ENCODE results near the gene DLG3. TPM values are rescaled to one million over a fixed set of nuclear protein-coding genes. Genes with fewer than 3 reads are reported as not detected.
A peak's percentile ranks its signal among the peaks of the same experiment; 100 is the strongest.
"Not testable (repeated sequence)": the region's sequence is repeated elsewhere in the genome, so short reads cannot be mapped to it uniquely, and the experiment has no call there.

The DLG3 gene
- 10 to 100 TPM; 41.9 to 76.0 (median 72.8) TPM for total RNA-seq
- long read RNA-seq, donor 1, full-length matches to known transcripts: 27 of 59 reads
- long read RNA-seq, donor 1, partial matches to known transcripts: 4 of 59 reads
- long read RNA-seq, donor 1, other reads (novel, unspliced or antisense): 28 of 59 reads
- long read RNA-seq, donor 2, full-length matches to known transcripts: 6 of 23 reads
- long read RNA-seq, donor 2, partial matches to known transcripts: 5 of 23 reads
- long read RNA-seq, donor 2, other reads (novel, unspliced or antisense): 12 of 23 reads

GRCh38 chrX:70444326-70444945 is at the start of gene DLG3:
TSS of gene DLG3 (plus strand) at chrX:70444835. CDS start at chrX:70445202, 367 bp downstream.
- ATAC-seq (peak; percentile 52), DNase-seq (no peak)
- H3K9me3 ChIP-seq: no peaks in the 10 kb centered on the region
- no peak for TF ChIP-seq CTCF (IDR thresholded peaks at IDR 0.05)
- H3K36me3 ChIP-seq (ENCODE audit: low read depth): no peaks in the 10 kb centered on the region
- intact Hi-C loops (cut with DNase I, micrococcal nuclease): no loop called here
- H3K4me3 ChIP-seq: no peak within 1 kb of the TSS
- no peaks in the 10 kb centered on the region for H3K4me1 ChIP-seq (ENCODE audit: low read depth)

DNA sequence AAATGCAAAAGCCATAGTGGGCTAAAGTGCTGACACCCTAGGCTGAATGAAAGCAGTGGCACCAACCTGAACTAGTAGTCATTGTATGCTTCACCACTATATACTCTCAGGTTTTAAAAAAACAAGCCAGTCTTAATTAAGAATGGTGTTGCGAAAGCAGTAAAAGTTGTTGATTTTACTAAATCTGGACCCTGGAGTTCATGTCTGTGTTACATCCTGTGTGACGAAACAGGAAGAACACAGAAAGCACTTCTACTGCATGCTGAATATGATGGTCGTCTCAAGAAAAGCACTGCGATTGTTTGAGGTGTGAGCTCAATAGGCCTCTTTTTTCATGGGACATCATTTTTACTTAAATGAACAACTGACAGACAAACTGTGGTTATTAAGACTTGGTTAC is 45.7 kb upstream of the DLG3 start:
- TF ChIP-seq CTCF (IDR thresholded peaks at IDR 0.05): no peak
- Histone ChIP-seq H3K9me3 (no peaks in the 10 kb centered on the region), H3K4me1 (ENCODE audit: low read depth) (no peaks in the 10 kb centered on the region), H3K36me3 (ENCODE audit: low read depth) (no peaks in the 10 kb centered on the region), H3K4me3 (no peak overlapping the region)
- intact Hi-C loops (cut with DNase I, micrococcal nuclease): no loop called here
- DNase-seq (no peak), ATAC-seq (no peak)

GRCh38 chrX:70400181-70400580 is 44.5 kb upstream of the DLG3 start:
- H3K36me3 ChIP-seq (ENCODE audit: low read depth); H3K4me1 ChIP-seq (ENCODE audit: low read depth); ATAC-seq; H3K9me3 ChIP-seq; intact Hi-C loops (cut with DNase I, micrococcal nuclease); H3K4me3 ChIP-seq; DNase-seq: not testable (repeated sequence)

GRCh38 chrX:70402721-70403120 is 41.9 kb upstream of the DLG3 start:
- Histone ChIP-seq H3K36me3 (ENCODE audit: low read depth) (no peaks in the 10 kb centered on the region), H3K9me3 (no peaks in the 10 kb centered on the region), H3K4me1 (ENCODE audit: low read depth) (no peaks in the 10 kb centered on the region), H3K4me3 (no peak overlapping the region)
- DNase-seq: no peak
- intact Hi-C loops (cut with DNase I, micrococcal nuclease): no loop called here
- no peak for ATAC-seq
- no peak for TF ChIP-seq CTCF (IDR thresholded peaks at IDR 0.05)

GRCh38 chrX:70405003-70405402 is 39.6 kb upstream of the DLG3 start:
- no peak for ATAC-seq
- intact Hi-C loops (cut with DNase I, micrococcal nuclease): no loop called here

More at GRCh38 chrX:70405003-70405402, 39.6 kb upstream of the DLG3 start:
- DNase-seq: no peak
- no peaks in the 10 kb centered on the region for H3K4me1 ChIP-seq (ENCODE audit: low read depth)
- H3K36me3 ChIP-seq (ENCODE audit: low read depth): no peaks in the 10 kb centered on the region
- no peak overlapping the region for H3K4me3 ChIP-seq
- no peak for TF ChIP-seq CTCF (IDR thresholded peaks at IDR 0.05)
- no peaks in the 10 kb centered on the region for H3K9me3 ChIP-seq
